ENCODE measurements around the gene LASP1NB.

Gene LASP1NB

DNA sequence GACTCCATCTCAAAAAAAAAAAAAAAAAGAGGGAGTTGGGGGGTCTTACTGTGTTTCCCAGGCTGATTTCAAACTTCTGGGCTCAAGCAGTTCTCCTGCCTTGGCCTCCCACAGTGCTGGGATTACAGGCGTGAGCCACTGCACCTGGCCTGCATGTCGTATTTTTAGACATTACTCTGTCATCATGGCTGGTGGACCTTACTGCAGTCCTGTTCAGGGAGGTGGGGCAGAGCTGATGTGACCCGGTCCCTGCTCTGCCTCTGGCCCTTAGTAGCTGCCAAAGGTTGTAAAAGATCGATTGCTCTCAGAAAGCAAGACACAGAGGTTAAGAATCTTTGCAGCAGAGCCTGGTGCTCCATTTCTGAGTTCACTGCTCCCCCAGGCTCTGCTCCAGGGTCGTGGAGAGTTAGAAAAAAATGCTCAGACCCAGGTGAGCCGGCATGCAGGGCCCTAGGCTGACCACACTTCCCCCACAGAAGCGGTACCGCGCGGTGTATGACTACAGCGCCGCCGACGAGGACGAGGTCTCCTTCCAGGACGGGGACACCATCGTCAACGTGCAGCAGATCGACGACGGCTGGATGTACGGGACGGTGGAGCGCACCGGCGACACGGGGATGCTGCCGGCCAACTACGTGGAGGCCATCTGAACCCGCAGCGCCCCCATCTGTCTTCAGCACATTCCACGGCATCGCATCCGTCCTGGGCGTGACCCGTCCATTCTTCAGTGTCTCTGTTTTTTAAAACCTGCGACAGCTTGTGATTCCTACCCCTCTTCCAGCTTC is 7.1 kb upstream of the LASP1NB start:
- H3K27me3 ChIP-seq = no peaks in the 10 kb centered on the region
- H3K9ac ChIP-seq (ENCODE audit: low read depth in 2 of 2, low read length in 2 of 2) = no peak overlapping the region
- TF ChIP-seq, protein P1, sequence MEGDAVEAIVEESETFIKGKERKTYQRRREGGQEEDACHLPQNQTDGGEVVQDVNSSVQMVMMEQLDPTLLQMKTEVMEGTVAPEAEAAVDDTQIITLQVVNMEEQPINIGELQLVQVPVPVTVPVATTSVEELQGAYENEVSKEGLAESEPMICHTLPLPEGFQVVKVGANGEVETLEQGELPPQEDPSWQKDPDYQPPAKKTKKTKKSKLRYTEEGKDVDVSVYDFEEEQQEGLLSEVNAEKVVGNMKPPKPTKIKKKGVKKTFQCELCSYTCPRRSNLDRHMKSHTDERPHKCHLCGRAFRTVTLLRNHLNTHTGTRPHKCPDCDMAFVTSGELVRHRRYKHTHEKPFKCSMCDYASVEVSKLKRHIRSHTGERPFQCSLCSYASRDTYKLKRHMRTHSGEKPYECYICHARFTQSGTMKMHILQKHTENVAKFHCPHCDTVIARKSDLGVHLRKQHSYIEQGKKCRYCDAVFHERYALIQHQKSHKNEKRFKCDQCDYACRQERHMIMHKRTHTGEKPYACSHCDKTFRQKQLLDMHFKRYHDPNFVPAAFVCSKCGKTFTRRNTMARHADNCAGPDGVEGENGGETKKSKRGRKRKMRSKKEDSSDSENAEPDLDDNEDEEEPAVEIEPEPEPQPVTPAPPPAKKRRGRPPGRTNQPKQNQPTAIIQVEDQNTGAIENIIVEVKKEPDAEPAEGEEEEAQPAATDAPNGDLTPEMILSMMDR (IDR thresholded peaks at IDR 0.05) = no peak
- H3K4me3 ChIP-seq = no peak overlapping the region
- no peak overlapping the region for H3K27ac ChIP-seq
- no peak for DNase-seq
- H3K9me3 ChIP-seq = no peaks in the 10 kb centered on the region
- H3K36me3 ChIP-seq = peaks cover 39% of the 10 kb centered on the region
- intact Hi-C loops (cut with DNase I) = no loop called here
- peaks cover 3% of the 10 kb centered on the region for H3K4me1 ChIP-seq

DNA sequence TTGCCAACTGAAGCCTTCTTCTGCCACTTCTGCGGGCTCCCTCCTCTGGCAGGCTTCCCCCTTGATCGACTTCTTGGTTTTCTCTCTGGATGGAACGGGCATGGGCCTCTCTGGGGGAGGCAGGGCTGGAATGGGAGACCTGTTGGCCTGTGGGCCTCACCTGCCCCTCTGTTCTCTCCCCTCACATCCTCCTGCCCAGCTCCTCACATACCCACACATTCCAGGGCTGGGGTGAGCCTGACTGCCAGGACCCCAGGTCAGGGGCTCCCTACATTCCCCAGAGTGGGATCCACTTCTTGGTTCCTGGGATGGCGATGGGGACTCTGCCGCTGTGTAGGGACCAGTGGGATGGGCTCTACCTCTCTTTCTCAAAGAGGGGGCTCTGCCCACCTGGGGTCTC is 6.5 kb upstream of the LASP1NB start:
- Histone ChIP-seq H3K9me3 (no peaks in the 10 kb centered on the region), H3K4me1 (peaks cover 3% of the 10 kb centered on the region), H3K27me3 (no peaks in the 10 kb centered on the region), H3K27ac (no peak overlapping the region), H3K4me3 (no peak overlapping the region), H3K9ac (ENCODE audit: low read depth in 2 of 2, low read length in 2 of 2) (no peak overlapping the region), H3K36me3 (peaks cover 39% of the 10 kb centered on the region)
- no peak for DNase-seq
- TF ChIP-seq, protein P1 (IDR thresholded peaks at IDR 0.05) = no peak
- intact Hi-C loops (cut with DNase I) = no loop called here

DNA sequence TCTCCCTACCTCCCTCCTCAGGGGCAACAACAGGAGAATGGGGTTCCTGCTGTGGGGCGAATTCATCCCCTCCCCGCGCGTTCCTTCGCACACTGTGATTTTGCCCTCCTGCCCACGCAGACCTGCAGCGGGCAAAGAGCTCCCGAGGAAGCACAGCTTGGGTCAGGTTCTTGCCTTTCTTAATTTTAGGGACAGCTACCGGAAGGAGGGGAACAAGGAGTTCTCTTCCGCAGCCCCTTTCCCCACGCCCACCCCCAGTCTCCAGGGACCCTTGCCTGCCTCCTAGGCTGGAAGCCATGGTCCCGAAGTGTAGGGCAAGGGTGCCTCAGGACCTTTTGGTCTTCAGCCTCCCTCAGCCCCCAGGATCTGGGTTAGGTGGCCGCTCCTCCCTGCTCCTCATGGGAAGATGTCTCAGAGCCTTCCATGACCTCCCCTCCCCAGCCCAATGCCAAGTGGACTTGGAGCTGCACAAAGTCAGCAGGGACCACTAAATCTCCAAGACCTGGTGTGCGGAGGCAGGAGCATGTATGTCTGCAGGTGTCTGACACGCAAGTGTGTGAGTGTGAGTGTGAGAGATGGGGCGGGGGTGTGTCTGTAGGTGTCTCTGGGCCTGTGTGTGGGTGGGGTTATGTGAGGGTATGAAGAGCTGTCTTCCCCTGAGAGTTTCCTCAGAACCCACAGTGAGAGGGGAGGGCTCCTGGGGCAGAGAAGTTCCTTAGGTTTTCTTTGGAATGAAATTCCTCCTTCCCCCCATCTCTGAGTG is 5.9 kb upstream of the LASP1NB start:
- no peak overlapping the region for H3K27ac ChIP-seq
- intact Hi-C loops (cut with DNase I) = no loop called here

DNA sequence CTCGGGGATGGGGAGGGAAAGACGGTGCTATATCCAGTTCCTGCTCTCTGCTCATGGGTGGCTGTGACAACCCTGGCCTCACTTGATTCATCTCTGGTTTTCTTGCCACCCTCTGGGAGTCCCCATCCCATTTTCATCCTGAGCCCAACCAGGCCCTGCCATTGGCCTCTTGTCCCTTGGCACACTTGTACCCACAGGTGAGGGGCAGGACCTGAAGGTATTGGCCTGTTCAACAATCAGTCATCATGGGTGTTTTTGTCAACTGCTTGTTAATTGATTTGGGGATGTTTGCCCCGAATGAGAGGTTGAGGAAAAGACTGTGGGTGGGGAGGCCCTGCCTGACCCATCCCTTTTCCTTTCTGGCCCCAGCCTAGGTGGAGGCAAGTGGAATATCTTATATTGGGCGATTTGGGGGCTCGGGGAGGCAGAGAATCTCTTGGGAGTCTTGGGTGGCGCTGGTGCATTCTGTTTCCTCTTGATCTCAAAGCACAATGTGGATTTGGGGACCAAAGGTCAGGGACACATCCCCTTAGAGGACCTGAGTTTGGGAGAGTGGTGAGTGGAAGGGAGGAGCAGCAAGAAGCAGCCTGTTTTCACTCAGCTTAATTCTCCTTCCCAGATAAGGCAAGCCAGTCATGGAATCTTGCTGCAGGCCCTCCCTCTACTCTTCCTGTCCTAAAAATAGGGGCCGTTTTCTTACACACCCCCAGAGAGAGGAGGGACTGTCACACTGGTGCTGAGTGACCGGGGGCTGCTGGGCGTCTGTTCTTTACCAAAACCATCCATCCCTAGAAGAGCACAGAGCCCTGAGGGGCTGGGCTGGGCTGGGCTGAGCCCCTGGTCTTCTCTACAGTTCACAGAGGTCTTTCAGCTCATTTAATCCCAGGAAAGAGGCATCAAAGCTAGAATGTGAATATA is 4.8 kb upstream of the LASP1NB start:
- H3K9ac ChIP-seq (ENCODE audit: low read depth in 2 of 2, low read length in 2 of 2) = no peak overlapping the region
- peaks cover 28% of the 10 kb centered on the region for H3K36me3 ChIP-seq
- no peaks in the 10 kb centered on the region for H3K9me3 ChIP-seq
- H3K4me1 ChIP-seq = no peaks in the 10 kb centered on the region
- H3K4me3 ChIP-seq = no peak overlapping the region
- TF ChIP-seq, protein P1 (IDR thresholded peaks at IDR 0.05) = no peak
- H3K27me3 ChIP-seq = no peaks in the 10 kb centered on the region
- no peak for DNase-seq
- intact Hi-C loops (cut with DNase I) = no loop called here
- H3K27ac ChIP-seq = no peak overlapping the region

More for the DNA sequence above, 5.9 kb upstream of the LASP1NB start:
- Histone ChIP-seq H3K27me3 (no peaks in the 10 kb centered on the region), H3K4me3 (no peak overlapping the region), H3K36me3 (peaks cover 39% of the 10 kb centered on the region), H3K9ac (ENCODE audit: low read depth in 2 of 2, low read length in 2 of 2) (no peak overlapping the region), H3K4me1 (peaks cover 3% of the 10 kb centered on the region), H3K9me3 (no peaks in the 10 kb centered on the region)
- DNase-seq = no peak
- TF ChIP-seq, protein P1 (IDR thresholded peaks at IDR 0.05) = no peak

DNA sequence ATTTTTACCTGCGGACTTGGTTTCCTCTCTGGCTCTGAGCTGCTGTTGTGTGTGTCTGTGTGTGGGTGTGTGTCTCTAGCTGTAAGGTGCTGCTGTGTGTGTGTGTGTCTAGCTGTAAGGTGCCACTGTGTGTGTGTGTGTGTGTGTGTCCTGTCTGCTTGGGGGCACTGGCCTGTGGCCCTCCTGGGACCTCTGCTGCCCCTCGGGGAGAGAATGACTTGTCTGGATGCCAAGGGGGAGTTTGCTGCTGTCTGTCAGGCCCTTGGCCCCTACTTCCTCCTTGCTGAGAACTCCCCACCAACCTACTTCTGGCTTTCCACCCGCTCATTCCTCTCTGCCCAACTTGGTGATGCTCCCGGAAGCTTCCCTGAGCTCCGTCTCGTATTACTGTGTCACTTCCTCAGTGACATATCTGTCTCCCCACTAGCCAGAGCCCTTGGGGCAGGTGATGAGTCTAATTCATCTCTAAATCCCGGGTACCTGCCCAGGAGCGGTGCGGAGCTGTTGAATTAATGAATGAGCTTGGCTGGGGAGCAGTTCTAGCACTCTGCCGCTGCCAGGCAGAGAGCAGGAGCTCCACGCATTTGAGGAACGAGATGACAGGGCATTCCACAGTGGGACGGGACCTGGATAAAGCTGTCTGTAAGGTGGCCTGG is 3.5 kb upstream of the LASP1NB start:
- peak overlapping the region; percentile 7 for H3K27ac ChIP-seq
- no peaks in the 10 kb centered on the region for H3K4me1 ChIP-seq
- no peak overlapping the region for H3K9ac ChIP-seq (ENCODE audit: low read depth in 2 of 2, low read length in 2 of 2)
- H3K4me3 ChIP-seq = no peak overlapping the region
- intact Hi-C loops (cut with DNase I) = no loop called here
- no peaks in the 10 kb centered on the region for H3K27me3 ChIP-seq
- DNase-seq = no peak
- TF ChIP-seq, protein P1 (IDR thresholded peaks at IDR 0.05) = no peak
- H3K36me3 ChIP-seq = peaks cover 18% of the 10 kb centered on the region
- H3K9me3 ChIP-seq = no peaks in the 10 kb centered on the region
